ENCODE data around the gene OR5B2.

DNA sequence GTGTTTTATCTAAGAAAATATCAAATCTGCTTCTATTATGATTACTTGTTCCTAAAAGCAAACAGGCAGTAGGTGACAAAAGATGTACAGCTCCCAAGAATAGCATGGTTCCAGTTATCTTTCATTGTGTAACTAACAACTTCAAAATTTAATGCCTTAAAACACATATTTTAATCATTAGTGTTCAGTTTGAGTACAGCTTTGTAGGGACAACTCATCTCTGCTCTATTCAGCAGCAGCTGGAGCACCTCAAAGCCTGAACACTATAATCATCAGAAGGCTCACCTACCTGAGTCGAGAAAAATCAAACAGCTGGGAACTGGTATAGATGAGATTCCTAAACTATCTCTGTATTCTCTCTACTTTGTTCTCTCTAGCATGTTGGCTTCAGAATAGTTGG is 38.4 kb upstream of the OR5B2 start:
- TF ChIP-seq, protein P1, sequence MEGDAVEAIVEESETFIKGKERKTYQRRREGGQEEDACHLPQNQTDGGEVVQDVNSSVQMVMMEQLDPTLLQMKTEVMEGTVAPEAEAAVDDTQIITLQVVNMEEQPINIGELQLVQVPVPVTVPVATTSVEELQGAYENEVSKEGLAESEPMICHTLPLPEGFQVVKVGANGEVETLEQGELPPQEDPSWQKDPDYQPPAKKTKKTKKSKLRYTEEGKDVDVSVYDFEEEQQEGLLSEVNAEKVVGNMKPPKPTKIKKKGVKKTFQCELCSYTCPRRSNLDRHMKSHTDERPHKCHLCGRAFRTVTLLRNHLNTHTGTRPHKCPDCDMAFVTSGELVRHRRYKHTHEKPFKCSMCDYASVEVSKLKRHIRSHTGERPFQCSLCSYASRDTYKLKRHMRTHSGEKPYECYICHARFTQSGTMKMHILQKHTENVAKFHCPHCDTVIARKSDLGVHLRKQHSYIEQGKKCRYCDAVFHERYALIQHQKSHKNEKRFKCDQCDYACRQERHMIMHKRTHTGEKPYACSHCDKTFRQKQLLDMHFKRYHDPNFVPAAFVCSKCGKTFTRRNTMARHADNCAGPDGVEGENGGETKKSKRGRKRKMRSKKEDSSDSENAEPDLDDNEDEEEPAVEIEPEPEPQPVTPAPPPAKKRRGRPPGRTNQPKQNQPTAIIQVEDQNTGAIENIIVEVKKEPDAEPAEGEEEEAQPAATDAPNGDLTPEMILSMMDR (IDR thresholded peaks at IDR 0.05): no peak
- no peak for TF ChIP-seq POLR2A (IDR thresholded peaks at IDR 0.05)
